Upper lobe of right lung (tissue), 1 donor: Measurements from ENCODE around the gene SLC6A1. TPM values are rescaled to one million over a fixed set of nuclear protein-coding genes. Genes with fewer than 3 reads are reported as not detected.

ENCODE experiments used
- ATAC-seq: fragments of 200-7000 bp; cut with Tn5 transposase; one replicate; pipeline ENCODE4 v1.9.1; 2020; ENCODE audit warnings: mild to moderate bottlenecking, moderate library complexity
- DNase-seq: peaks from one replicate; pipeline ENCODE4 v3.0.0-alpha.2; 2020
- H3K27ac ChIP-seq: fragments of 200-600 bp; one replicate; pipeline ENCODE4 v1.8.0; 2022
- H3K27me3 ChIP-seq: fragments of 200-600 bp; one replicate; pipeline ENCODE4 v1.8.0; 2022; ENCODE audit warnings: mild to moderate bottlenecking
- H3K36me3 ChIP-seq: fragments of 200-600 bp; one replicate; pipeline ENCODE4 v1.8.0; 2022
- H3K4me1 ChIP-seq: fragments of 200-600 bp; one replicate; pipeline ENCODE4 v1.8.0; 2022
- H3K4me3 ChIP-seq: fragments of 200-600 bp; one replicate; pipeline ENCODE4 v1.8.0; 2022; ENCODE audit warnings: mild to moderate bottlenecking
- H3K9me3 ChIP-seq: fragments of 200-600 bp; one replicate; pipeline ENCODE4 v1.8.0; 2022
- intact Hi-C: fragments of 100-400 bp; cut with DNase I; formaldehyde crosslinking; loops from one replicate; pipeline ENCODE4 v1.11.0; 2022
- total RNA-seq: library from RNA; stranded (reverse); fragmentation: NEBNext Ultra II Directional; extraction: Animal tissue kit (Norgen Biotek cat#: 25700); gene quantifications from one replicate; pipeline ENCODE4 v1.2.1, GENCODE V29; 2021
- TF ChIP-seq, protein P1 (sequence below): fragments of 200-600 bp; IDR thresholded peaks from one replicate; pipeline ENCODE4 v1.8.0; 2022; ENCODE audit warnings: antibody characterized with exemption
- donor health status: DM: no; HTN: yes; CAD: no; lungs with severe emphysema.

SLC6A1 gene
- total RNA-seq, 1 donor from 2014 or later = 0.84 TPM

DNA sequence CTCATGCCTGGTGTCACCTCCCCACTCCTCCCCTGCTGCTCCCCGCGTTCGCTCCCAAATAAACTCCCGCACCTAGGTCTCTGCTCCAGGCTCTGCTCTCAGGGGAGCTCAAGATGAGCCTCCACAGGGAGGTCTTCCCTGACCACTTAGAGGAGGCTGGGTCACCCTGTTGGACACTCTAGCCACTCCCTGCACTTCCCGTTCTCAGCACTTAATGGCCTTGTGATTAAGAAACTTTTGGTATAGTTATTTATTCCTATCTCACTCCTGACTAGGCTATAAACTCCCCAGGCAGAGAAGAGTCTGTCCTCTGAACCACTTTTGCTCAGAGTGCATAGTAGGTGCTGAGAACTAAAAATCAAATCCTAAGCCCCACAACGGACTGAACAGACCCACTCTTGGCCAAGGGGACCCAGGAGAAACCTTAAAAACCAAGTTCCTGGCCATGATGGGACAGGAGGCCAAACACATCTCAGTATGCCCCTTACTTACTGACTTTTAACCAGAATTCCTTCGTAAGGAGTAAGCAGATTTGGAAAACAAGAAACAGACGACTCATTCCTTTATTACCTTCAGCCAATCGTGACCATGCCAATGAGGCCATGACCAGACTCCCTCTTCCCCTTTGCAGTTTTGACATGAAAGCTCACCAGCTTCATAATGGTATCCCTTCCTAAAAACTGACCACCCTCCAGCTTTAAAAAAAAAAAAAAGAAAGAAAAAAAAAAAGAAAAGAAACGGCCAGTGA is 92.7 kb downstream of the SLC6A1 start:
- Histone ChIP-seq H3K36me3 (no peaks in the 10 kb centered on the region), H3K9me3 (no peaks in the 10 kb centered on the region), H3K4me3 (no peak overlapping the region), H3K27me3 (no peaks in the 10 kb centered on the region), H3K27ac (no peak overlapping the region), H3K4me1 (no peaks in the 10 kb centered on the region)
- TF ChIP-seq, protein P1, sequence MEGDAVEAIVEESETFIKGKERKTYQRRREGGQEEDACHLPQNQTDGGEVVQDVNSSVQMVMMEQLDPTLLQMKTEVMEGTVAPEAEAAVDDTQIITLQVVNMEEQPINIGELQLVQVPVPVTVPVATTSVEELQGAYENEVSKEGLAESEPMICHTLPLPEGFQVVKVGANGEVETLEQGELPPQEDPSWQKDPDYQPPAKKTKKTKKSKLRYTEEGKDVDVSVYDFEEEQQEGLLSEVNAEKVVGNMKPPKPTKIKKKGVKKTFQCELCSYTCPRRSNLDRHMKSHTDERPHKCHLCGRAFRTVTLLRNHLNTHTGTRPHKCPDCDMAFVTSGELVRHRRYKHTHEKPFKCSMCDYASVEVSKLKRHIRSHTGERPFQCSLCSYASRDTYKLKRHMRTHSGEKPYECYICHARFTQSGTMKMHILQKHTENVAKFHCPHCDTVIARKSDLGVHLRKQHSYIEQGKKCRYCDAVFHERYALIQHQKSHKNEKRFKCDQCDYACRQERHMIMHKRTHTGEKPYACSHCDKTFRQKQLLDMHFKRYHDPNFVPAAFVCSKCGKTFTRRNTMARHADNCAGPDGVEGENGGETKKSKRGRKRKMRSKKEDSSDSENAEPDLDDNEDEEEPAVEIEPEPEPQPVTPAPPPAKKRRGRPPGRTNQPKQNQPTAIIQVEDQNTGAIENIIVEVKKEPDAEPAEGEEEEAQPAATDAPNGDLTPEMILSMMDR = no peak
- ATAC-seq (peak; percentile 64), DNase-seq (no peak)
- intact Hi-C loops = no loop called here

DNA sequence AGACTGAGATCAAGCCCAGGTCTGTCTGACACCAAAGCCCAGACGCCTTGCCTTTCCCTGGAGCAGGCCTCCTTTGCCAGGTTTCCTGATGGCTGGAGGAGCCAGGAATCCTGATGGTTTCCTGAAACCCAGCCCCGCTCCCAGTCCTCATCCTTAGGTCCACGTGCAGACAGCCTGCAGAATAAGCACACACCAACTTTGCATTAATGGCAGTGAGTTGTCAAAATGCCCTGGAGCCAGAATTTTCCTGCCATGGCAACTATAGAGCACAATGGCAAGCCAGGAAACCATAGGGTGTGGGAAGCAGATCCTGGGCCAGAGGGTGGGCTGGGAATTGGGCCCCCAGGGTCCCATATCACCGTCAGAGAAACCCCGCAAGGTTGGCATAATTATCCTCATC is 94.3 kb downstream of the SLC6A1 start:
- intact Hi-C loops = no loop called here
- Histone ChIP-seq H3K4me3 (no peak overlapping the region), H3K4me1 (no peaks in the 10 kb centered on the region), H3K9me3 (no peaks in the 10 kb centered on the region), H3K36me3 (no peaks in the 10 kb centered on the region), H3K27ac (no peak overlapping the region), H3K27me3 (no peaks in the 10 kb centered on the region)
- TF ChIP-seq, protein P1 = no peak
- no peak for DNase-seq
- no peak for ATAC-seq

DNA sequence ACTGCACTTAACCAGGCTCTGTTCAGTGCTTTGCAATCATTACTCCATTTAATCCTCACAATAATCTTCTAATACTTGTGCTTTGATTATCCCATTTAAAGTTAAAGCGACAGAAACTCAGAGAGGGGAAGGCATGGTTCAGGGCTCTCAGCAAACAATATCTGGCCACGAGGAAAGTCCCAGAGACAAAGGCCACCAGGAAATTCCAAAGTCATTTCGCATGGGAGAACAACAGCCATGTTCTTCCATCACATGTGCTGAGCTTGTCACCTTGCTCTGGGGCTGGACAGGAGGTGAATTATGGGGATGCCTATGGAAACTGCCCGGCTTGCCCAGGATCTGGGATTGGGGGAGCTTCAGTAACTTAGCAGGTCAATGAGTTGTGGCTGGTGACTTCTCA is 95.5 kb downstream of the SLC6A1 start:
- no peaks in the 10 kb centered on the region for H3K27me3 ChIP-seq
- DNase-seq = no peak
- TF ChIP-seq, protein P1 = no peak
- intact Hi-C loops = no loop called here
- H3K4me3 ChIP-seq = no peak overlapping the region
- no peaks in the 10 kb centered on the region for H3K9me3 ChIP-seq
- ATAC-seq = no peak
- H3K36me3 ChIP-seq = no peaks in the 10 kb centered on the region
- H3K4me1 ChIP-seq = no peaks in the 10 kb centered on the region
- H3K27ac ChIP-seq = no peak overlapping the region

DNA sequence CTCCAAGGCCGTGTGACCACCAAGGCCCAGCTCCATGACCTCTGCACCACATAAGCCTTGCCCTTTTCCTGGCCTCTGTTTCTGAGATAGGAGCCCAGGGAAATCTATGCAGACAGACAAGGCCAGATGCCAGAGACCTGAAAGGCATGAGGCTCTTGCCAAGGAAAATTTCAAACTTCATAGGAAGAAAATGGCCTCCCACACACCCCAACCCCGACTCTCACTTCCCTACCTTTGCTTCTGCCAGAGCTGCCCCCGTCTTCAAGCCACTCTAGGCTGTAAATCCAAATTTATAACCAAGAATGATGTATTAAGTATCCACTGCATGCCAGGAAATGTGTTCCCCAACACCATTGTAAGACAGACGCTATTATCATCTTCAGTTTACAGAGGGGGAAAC is 96.3 kb downstream of the SLC6A1 start:
- Histone ChIP-seq H3K36me3 (no peaks in the 10 kb centered on the region), H3K4me3 (no peak overlapping the region), H3K4me1 (no peaks in the 10 kb centered on the region), H3K9me3 (no peaks in the 10 kb centered on the region), H3K27ac (no peak overlapping the region), H3K27me3 (no peaks in the 10 kb centered on the region)
- TF ChIP-seq, protein P1 = no peak
- intact Hi-C loops = no loop called here
- no peak for DNase-seq
- ATAC-seq = no peak

Other genes with a start within 250 kb of the SLC6A1 start
- 0.17 TPM for gene SLC6A11, start 176.5 kb upstream of the SLC6A1 start, total RNA-seq
- 12.0 TPM for gene HRH1, start 161.7 kb downstream of the SLC6A1 start, total RNA-seq